MCF 10A (cell line): ENCODE data around the gene HNRNPUL1. TPM values are rescaled to one million over a fixed set of nuclear protein-coding genes. Genes with fewer than 3 reads are reported as not detected.

Experiments used
- BruUV-seq: library from RNA; stranded (reverse); fragments of 400-500 nt; replicated peaks from 2 replicates; lab custom pipeline; 2021; lab: Mats Ljungman, UMichigan
- CTCF ChIA-PET: fragments of 300-600 bp; sonication (Branson Sonifier 250); formaldehyde crosslinking; extraction: SDS; loops from one replicate; lab custom pipeline; 2021; ENCODE audit warnings: antibody characterized with exemption, inconsistent platforms; lab: Yijun Ruan, JAX
- POLR2A ChIA-PET: fragments of 300-600, 350-650 bp; sonication (Branson Sonifier 250); formaldehyde crosslinking; extraction: SDS; loops from one replicate; lab custom pipeline; 2020; ENCODE audit warnings: antibody characterized with exemption, inconsistent platforms; lab: Yijun Ruan, JAX
- DNase-seq: peaks from one replicate; pipeline ENCODE4 v3.0.0-alpha.2; 2018; ENCODE audit not compliant: unreplicated experiment
- H3K27ac Mint-ChIP-seq: one replicate; pipeline ENCODE4 v1.8.0; 2022; ENCODE audit warnings: mild to moderate bottlenecking, low read depth, mixed read lengths; ENCODE audit not compliant: unreplicated experiment
- H3K27me3 Mint-ChIP-seq: one replicate; pipeline ENCODE4 v1.8.0; 2022; ENCODE audit warnings: mixed read lengths; ENCODE audit not compliant: insufficient read depth, unreplicated experiment
- H3K36me3 Mint-ChIP-seq: one replicate; pipeline ENCODE4 v1.8.0; 2022; ENCODE audit warnings: mild to moderate bottlenecking, moderate library complexity, mixed read lengths; ENCODE audit not compliant: insufficient read depth, unreplicated experiment
- H3K4me1 Mint-ChIP-seq: one replicate; pipeline ENCODE4 v1.8.0; 2022; ENCODE audit warnings: mixed read lengths; ENCODE audit not compliant: insufficient read depth, unreplicated experiment
- H3K4me3 Mint-ChIP-seq: one replicate; pipeline ENCODE4 v1.8.0; 2022; ENCODE audit warnings: mild to moderate bottlenecking, moderate library complexity, mixed read lengths; ENCODE audit not compliant: unreplicated experiment
- H3K9me3 Mint-ChIP-seq: one replicate; pipeline ENCODE4 v1.8.0; 2022; ENCODE audit warnings: mixed read lengths; ENCODE audit not compliant: unreplicated experiment
- intact Hi-C: fragments of 100-400 bp; cut with micrococcal nuclease; formaldehyde crosslinking; loops from 2 replicates; pipeline ENCODE4 v1.14.1; 2022
- total RNA-seq: library from RNA; stranded (reverse); gene quantifications from 2 replicates; pipeline ENCODE4 v1.2.3, GENCODE V29; 2022
- TF ChIP-seq, protein P1 (sequence below): fragments of 200-600 bp; IDR thresholded peaks from one replicate; pipeline ENCODE4 v1.8.0; 2022; ENCODE audit warnings: antibody characterized with exemption, mild to moderate bottlenecking; ENCODE audit not compliant: unreplicated experiment

HNRNPUL1 gene
- total RNA-seq, 1 experiment from 2014 or later, result 204 TPM

DNA sequence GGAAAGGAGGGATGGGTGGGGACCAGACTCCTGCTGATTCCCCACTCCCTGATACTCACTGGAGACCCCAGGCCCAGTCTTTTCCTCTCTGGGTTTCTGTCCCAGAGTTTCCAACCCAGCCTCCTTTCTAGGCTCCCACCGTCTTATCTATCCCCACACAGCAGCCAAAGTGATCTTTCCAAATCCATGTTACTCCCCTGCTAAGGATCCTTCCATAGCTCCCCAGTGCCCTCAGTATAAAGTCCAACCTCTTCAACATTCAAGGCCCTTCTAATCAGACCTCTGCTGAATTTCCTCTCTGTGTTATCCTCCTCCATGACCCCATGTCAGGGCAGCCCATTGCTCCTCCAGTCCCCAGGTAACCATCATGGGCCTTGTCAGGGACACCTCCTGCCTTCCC is 90.9 kb downstream of the HNRNPUL1 start:
- H3K27ac Mint-ChIP-seq, result no peak overlapping the region
- CTCF ChIA-PET, result interaction anchor here (0.6 to 5.2 kb wide), 9 partner anchors 9 to 532 kb away, joined by 3 to 34 read pairs (median 3); partner anchors contain the start of gene B9D2
- POLR2A ChIA-PET, result interaction anchor here (1.0 kb wide), 1 partner anchor 26 kb away, joined by 3 read pairs; no protein-coding TSS in a partner anchor
- no peaks in the 10 kb centered on the region for H3K27me3 Mint-ChIP-seq
- no peak for DNase-seq
- H3K4me3 Mint-ChIP-seq, result peak overlapping the region; percentile 1
- H3K4me1 Mint-ChIP-seq, result peaks cover 24% of the 10 kb centered on the region
- TF ChIP-seq, protein P1, sequence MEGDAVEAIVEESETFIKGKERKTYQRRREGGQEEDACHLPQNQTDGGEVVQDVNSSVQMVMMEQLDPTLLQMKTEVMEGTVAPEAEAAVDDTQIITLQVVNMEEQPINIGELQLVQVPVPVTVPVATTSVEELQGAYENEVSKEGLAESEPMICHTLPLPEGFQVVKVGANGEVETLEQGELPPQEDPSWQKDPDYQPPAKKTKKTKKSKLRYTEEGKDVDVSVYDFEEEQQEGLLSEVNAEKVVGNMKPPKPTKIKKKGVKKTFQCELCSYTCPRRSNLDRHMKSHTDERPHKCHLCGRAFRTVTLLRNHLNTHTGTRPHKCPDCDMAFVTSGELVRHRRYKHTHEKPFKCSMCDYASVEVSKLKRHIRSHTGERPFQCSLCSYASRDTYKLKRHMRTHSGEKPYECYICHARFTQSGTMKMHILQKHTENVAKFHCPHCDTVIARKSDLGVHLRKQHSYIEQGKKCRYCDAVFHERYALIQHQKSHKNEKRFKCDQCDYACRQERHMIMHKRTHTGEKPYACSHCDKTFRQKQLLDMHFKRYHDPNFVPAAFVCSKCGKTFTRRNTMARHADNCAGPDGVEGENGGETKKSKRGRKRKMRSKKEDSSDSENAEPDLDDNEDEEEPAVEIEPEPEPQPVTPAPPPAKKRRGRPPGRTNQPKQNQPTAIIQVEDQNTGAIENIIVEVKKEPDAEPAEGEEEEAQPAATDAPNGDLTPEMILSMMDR, result no peak
- intact Hi-C loops, result no loop called here
- no TSS peak for BruUV-seq
- H3K9me3 Mint-ChIP-seq, result no peaks in the 10 kb centered on the region
- H3K36me3 Mint-ChIP-seq, result peaks cover 6% of the 10 kb centered on the region

DNA sequence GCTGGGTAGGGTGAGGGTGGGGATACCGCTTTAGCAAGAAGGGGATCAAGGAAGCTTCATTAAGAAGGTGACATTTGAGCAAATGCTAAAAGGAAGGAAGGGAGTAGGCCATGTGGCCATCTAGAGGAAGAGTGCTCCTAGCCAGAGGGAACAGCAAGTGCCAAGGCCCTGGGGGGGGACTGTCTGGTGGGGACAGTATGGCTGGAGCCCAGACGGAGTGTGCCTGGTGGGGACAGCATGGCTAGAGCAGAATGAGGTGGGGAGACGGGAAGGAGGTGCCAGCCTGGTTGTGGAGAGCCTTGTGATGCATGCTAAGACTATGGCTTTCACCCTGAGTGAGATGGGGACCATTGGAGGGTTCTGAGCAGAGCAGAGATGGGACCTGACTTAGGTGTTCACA is 91.6 kb downstream of the HNRNPUL1 start:
- H3K4me3 Mint-ChIP-seq, result no peak overlapping the region
- peaks cover 6% of the 10 kb centered on the region for H3K36me3 Mint-ChIP-seq
- H3K4me1 Mint-ChIP-seq, result peaks cover 20% of the 10 kb centered on the region
- intact Hi-C loops, result no loop called here
- TF ChIP-seq, protein P1, result no peak
- POLR2A ChIA-PET, result interaction anchor here (0.6 to 1.0 kb wide), 2 partner anchors 27 to 588 kb away, joined by 3 read pairs; no protein-coding TSS in a partner anchor
- H3K27me3 Mint-ChIP-seq, result no peaks in the 10 kb centered on the region
- DNase-seq, result no peak
- CTCF ChIA-PET, result interaction anchor here (0.6 to 5.2 kb wide), 8 partner anchors 8 to 531 kb away, joined by 3 to 34 read pairs (median 3); partner anchors contain the start of gene B9D2
- no peak overlapping the region for H3K27ac Mint-ChIP-seq
- H3K9me3 Mint-ChIP-seq, result no peaks in the 10 kb centered on the region
- BruUV-seq, result no TSS peak

DNA sequence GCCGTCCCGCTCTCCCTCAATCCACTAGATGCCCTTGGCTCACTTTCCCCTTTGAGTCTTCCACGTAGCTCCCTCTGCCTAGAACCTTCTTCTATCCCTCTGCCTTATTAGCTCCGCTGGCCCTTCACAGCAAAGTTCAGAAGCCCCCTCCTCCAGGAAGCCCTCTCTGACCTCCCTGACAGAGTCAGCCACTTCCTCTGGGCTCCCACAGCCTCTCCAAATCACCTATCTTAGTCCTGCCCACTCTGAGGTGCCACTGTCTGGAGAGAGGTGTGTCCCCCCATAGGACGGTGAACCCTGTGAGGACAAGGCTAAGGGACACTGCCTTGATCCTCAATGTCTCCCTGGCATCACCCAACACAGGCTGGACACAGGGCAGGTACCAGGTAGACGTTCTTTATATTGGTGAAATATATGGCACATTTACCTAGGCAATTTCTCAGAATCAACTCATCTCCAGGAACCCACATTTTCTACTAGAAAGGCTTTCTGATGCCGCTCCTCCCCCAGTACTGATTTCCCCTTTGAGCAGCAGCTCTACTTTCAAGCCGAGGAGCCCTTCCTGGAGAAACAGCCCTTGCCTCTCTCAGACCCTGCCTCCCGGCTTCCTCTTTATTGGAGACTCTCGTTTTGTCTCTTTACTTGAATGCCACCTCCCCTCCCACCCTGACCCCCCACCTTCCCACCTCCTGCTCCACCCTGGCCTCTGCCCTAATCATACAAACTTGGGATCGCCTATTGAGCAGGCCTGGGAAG is 93.0 kb downstream of the HNRNPUL1 start:
- no peaks in the 10 kb centered on the region for H3K27me3 Mint-ChIP-seq
- H3K36me3 Mint-ChIP-seq, result peaks cover 6% of the 10 kb centered on the region
- H3K9me3 Mint-ChIP-seq, result no peaks in the 10 kb centered on the region
- H3K4me1 Mint-ChIP-seq, result peaks cover 9% of the 10 kb centered on the region
- no peak overlapping the region for H3K4me3 Mint-ChIP-seq
- BruUV-seq, result no TSS peak
- intact Hi-C loops, result no loop called here
- TF ChIP-seq, protein P1, result no peak
- no peak overlapping the region for H3K27ac Mint-ChIP-seq
- CTCF ChIA-PET, result no interaction called here
- no peak for DNase-seq
- POLR2A ChIA-PET, result no interaction called here

Other genes with a start within 250 kb of the HNRNPUL1 start
- gene CYP2A13, start 175.9 kb upstream of the HNRNPUL1 start, total RNA-seq, result not detected in 2 replicates
- not detected in 2 replicates for gene CYP2F1, start 149.9 kb upstream of the HNRNPUL1 start, total RNA-seq
- not detected in 2 replicates for gene CYP2S1, start 71.2 kb upstream of the HNRNPUL1 start, total RNA-seq
- gene AXL, start 45.1 kb upstream of the HNRNPUL1 start, total RNA-seq, result 136 and 165 TPM in 2 replicates
- gene CCDC97, start 45.8 kb downstream of the HNRNPUL1 start, total RNA-seq, result 25.0 and 28.5 TPM in 2 replicates
- gene TGFB1, start 89.5 kb downstream of the HNRNPUL1 start, total RNA-seq, result 27.8 and 33.7 TPM in 2 replicates
- gene B9D2, start 99.8 kb downstream of the HNRNPUL1 start, total RNA-seq, result 5.5 and 5.7 TPM in 2 replicates
- 6.1 and 8.3 TPM in 2 replicates for gene TMEM91, start 112.2 kb downstream of the HNRNPUL1 start, total RNA-seq
- gene EXOSC5, start 133.0 kb downstream of the HNRNPUL1 start, total RNA-seq, result 38.1 and 45.8 TPM in 2 replicates
- 29.1 and 33.6 TPM in 2 replicates for gene BCKDHA, start 133.4 kb downstream of the HNRNPUL1 start, total RNA-seq
- gene B3GNT8, start 163.0 kb downstream of the HNRNPUL1 start, total RNA-seq, result not detected in 2 replicates
- 27.7 and 34.8 TPM in 2 replicates for gene DMAC2, start 175.5 kb downstream of the HNRNPUL1 start, total RNA-seq
- gene ERICH4, start 178.8 kb downstream of the HNRNPUL1 start, total RNA-seq, result not detected in 2 replicates